Kidney tubule cell (primary cell): Measurements from ENCODE around the gene PSME3IP1.
"Not testable (repeated sequence)": the region's sequence is repeated elsewhere in the genome, so short reads cannot be mapped to it uniquely, and the experiment has no call there.

ENCODE experiments used
- DNase-seq: peaks from one replicate; pipeline ENCODE4 v3.0.0-alpha.2; 2018; ENCODE audit warnings: low spot score

Gene PSME3IP1

GRCh38 chr16:57185945-57186871 is at the start of gene PSME3IP1, which contains the start of gene RSPRY1:
Gene PSME3IP1, minus strand, starts transcription at chr16:57186039. Its CDS starts 12,185 bp downstream, at chr16:57173854.
Gene RSPRY1, plus strand, starts transcription at chr16:57186329. Its CDS starts 18,330 bp downstream, at chr16:57204659.
- DNase-seq = peak; percentile 100

DNA sequence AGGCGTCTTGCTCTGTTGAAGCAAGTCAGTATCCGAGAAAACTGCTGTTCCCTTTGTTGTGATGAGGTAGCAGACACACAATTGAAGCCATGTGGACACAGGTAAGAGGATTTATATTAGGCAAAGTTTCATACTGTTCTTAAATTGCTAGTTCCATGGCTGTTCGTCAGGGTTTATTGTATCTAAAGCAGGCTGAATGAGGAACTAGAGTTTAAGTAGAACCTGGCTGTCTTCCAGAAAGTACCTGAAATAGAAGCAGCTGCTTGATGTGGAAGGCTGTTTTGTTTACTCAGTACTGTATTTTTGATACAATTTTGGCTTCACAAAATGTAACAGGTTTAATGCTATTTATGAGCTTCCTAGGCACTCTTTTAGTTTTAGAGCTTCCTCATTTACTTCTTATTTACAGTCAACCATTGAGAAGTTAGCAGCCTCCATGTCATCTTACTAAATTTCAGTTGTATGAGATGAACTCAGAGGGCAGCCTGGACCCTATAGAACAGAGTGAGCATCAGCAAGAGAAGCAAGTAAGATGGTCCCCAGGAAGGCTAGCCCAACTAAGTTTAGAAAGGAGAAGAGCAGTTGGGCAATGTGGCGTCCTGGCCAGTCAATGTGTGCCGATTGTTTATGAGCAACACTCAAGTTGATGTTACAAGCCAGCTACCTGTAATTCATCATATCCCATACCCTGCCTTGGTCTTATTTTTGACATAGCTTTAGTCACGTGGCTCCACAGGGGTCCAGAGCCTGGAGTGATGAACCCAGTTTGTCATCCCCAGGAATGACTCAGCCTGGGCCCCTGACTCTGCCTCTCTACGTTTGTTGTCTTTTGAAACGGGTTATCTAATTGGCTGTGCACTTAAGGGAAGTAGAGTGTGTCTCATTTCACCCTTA is 49.5 kb upstream of the PSME3IP1 start:
- peak; percentile 55 for DNase-seq

GRCh38 chr16:57234707-57235092 is 48.9 kb upstream of the PSME3IP1 start:
- DNase-seq = no peak

DNA sequence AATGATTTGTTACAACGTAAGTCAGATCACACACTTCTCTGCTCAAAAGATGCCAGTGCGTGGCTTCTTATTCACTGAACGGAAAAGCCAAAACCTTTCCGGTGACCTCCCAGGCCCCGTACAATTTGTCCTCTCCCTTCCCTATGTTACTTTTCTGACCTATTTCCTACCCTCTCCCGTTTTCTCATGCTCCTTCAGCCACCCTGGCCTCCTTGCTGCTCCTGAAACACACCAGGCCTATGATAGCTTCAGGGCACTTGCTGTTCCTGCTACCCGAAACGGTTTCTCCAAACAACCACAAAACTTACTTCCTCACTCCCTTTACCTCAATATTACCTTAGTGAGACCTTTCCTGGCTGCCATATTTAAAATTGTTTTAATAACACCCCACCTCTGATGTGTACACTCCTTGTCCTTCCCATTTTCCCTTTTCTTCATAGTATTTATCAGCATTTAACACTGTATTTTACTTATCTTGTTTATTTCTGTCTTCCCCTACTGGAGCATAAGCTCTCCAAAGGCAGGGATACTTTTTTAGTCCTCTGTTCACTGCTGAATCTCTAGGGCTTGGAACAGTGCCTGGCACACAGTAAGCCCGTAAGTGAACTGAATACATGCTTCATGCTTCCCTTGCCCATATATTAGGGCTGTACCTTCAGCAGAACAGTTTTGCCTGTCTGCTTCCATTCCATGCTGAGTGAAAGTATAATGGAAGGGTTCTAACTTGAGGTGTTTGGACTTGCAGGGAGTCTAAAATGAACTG is 48.3 kb upstream of the PSME3IP1 start:
- DNase-seq = no peak

DNA sequence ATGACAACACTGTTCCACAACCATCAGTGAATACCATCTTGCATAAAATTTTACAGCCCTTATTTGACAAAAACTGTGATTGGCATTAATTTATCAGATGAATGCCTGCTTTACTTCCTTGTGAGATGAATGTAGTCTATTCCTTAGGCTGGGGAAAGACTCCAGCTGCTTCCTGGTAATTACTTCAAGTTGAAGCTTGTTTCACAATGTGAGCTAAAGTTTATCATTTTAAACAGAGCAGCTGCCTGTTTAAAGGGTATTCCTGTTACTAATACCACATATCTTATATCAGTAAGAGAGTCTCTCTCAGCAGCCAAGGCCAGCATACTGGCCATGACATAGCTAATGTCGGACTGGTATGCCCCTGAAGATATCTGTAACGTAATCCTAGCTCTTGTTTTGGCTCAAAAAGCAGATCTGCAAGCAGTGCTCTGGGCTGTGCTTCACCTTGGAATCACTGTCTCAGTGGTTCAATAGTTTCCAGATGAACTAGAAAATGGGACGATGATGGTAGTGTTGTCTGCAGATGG is 46.0 kb upstream of the PSME3IP1 start:
- DNase-seq = no peak

DNA sequence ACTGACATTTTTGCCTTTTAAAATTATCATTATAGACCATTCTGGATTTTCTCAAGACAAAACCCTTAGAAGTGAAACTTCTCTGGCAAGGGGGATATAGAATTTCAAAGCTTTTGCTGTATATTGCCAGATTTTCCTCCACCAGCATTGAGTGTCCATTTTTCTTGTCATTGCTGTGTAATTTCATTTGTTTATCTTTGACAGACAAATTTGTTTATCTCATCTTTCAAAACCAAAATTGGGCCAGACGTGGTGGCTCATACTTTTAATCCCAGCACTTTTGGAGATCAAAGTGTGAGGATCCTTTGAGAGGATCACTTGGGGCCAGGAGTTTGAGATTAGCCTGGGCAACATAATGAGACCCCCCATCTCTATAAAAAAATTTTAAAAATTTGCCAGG is 43.2 kb upstream of the PSME3IP1 start:
- DNase-seq = no peak

- DNase-seq = peak; percentile 56
Observed at GRCh38 chr16:57226701-57227621, 41.1 kb upstream of the PSME3IP1 start.

- DNase-seq = no peak
Observed at GRCh38 chr16:57225978-57226377, 40.1 kb upstream of the PSME3IP1 start.

DNA sequence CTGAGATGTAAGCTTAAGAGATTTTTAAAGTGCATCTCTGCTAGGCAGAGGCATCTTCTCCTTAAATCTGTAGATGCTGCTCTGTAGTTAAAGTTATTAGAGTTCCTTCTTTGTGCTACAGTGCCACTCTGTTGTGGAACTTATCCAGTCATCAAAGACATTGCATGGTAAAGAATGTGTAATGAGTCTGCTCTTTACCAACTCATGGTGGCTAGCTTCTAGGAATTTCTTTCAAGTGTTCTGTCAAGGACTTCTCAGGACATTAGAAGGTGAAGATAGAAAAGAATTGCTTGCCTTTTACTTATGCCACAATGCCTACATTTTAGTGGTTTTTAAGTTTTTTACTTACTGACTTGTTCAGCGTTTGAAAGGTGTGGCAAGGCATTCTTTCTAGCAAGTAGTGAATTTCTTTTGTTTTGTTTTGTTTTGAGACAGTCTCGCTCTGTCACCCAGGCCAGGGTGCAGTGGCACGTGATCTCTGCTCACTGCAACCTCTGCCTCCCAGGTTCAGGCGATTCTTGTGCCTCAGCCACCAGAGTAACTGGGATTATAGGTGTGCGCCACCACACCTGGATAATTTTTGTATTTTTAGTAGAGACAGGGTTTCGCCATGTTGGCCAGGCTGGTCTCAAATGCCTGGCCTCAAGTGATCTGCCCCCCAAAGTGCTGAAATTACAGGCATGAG is 39.0 kb upstream of the PSME3IP1 start:
- DNase-seq = peak; percentile 51

- no peak for DNase-seq
Observed at GRCh38 chr16:57223057-57223456, 37.2 kb upstream of the PSME3IP1 start.

- DNase-seq = no peak
Observed at GRCh38 chr16:57216968-57217367, 31.1 kb upstream of the PSME3IP1 start.

DNA sequence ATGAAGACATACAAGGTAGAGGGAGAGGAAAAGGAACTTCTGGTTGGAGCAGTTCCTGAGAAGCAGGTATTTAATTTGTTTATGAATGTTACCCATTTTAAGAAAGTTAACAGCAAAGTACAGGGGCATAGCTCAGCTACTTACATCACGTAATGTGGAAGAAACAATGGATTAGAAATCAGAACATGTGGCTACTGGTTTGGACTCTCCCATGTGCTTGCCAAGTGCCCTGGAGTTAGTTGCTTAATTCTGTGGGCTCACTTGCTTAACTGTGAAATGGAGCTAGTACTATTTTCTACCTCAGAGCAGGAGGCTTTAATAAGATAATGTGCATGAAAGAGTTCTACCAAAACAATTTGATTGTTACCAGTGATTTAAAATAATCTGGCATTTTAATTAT is 27.6 kb upstream of the PSME3IP1 start:
- no peak for DNase-seq

DNA sequence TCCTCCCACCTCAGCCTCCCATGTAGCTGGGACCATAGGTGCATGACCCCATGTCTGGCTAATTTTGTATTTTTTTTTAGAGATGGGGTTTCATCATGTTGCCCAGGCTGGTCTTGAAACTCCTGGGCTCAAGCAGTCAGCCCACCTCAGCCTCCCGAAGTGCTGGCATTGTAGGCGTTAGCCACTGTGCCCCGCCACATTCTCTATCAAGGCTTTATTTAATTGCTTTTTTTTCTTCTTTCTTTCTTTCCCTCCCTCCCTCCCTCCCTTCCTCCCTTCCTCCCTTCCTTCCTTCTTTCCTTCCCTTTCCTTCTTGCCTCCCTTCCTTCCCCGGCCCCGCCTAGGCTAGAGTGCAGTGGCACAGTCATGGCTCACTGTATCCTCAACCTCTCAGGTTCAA is 23.9 kb upstream of the PSME3IP1 start:
- no peak for DNase-seq

DNA sequence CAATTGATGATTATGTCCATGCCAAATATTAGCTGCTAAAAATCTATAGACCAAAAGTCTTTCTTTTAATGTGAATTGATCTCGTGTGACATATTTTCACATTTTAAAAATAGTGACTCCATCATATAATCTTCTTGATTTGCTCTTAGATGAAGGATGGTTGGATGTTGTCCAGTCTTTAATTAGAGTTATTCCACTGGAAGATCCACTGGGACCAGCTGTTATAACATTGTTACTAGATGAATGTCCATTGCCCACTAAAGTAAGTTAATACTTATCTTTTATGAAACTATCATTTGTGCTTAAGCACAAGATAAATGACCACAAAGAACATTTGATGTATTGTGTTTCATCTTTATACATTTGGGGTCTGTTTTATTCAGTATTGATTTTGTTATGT is 23.1 kb upstream of the PSME3IP1 start:
- DNase-seq = no peak

GRCh38 chr16:57204675-57205074 is 18.8 kb upstream of the PSME3IP1 start:
- DNase-seq = no peak

DNA sequence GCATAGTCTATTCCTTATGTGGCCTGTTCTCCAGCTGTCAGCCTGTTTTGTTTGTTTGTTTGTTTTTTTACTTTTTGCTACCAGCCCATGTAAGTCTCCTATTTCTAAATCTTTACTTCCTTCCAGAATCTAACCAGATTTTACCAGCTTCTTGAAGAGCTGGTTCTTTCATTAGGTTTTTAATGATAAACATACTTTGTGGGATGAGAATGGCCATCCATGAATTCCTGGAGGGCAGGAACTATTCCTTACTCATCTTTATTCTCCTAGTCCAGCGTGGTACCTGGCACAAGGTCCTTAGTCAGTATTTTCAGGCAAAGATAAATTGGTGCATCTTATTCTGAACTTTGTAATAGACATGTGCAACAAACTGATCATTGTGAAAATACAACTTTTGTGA is 17.6 kb upstream of the PSME3IP1 start:
- peak; percentile 26 for DNase-seq

DNA sequence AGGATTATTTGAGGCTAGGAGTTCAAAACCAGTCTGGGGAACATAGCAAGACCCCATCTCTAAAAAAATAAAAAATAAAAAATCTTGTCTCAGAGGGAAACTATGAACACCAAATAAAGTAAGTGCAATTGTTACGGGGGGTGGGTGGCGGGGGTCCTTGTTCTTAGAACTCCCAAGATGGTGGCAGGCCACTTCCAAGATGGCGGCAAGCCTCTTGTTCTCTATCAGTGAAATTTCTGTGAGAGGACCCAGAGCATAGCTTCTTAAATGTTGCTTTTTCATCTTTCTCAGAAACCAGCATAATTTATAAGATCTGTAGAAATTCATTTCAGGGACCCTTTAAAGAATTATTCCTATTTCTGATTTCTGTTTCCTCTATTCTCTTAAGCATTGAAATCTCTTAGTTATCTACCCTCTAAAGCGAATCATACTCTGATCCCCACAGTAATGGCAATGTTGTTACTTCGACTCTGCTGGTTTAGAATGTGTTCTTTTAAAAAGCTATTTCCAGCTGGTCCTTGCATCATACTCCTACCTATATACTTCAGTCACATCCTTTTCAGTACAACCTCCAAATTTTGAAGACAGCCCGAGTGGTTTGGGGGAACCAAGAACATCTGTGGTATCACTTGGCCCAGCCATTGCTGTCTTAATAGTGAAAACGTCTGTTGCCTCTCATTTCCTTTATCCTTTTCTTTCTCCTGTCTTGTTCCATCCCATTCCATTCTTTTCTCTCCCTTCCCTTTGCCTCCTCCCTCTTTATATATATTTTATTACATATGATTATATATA is 16.5 kb upstream of the PSME3IP1 start:
- DNase-seq = no peak

GRCh38 chr16:57200926-57201325 is 15.1 kb upstream of the PSME3IP1 start:
- DNase-seq = not testable (repeated sequence)

DNA sequence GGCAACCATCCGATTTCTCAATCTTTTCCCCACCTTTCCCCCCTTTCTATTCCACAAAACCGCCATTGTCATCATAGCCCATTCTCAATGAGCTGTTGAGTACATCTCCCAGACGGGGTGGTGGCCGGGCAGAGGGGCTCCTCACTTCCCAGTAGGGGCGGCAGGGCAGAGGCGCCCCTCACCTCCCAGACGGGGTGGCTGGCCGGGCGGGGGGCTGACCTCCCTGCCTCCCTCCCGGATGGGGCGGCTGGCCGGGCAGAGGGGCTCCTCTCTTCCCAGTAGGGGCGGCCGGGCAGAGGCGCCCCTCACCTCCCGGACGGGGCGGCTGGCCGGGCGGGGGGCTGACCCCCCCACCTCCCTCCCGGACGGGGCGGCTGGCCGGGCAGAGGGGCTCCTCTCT is 14.5 kb upstream of the PSME3IP1 start:
- not testable (repeated sequence) for DNase-seq
